ENCODE data around the gene HNF1B. TPM values are rescaled to one million over a fixed set of nuclear protein-coding genes. Genes with fewer than 3 reads are reported as not detected.

HNF1B gene
- polyA plus RNA-seq, 1 of the 3 experiments (the other 2 are of a cell fraction): not detected

DNA sequence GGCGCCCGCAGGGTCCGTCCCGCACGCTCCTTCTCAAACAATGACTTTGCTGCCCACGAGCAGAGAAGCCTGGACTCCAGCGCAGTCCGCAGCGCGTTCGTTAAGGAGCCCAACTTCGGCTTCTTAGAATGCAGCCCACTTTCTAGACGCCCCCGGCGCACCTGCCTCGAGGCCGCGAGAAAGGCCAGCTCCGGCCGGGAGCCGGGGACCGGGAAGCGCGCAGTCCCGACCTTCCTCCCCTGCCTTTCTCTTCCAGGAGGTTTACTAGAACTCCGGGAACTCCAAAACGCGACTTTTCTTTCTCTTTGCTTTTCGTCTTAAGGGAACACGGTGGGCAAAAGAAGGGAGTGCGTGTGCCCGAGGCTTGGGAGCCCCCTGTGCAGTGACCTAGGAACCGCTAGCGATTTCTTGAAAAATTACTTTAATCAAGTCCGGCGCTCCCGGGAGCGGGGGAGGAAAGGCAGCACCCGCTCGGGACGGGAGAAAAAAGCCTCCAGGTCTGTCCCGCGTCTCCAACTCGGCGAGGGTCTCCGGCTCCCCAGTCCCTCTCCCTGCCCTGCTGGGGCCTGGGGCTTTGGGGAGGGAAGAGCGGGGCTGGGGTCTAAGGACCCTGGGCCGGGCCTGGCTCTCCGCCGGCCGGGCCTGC, 2.6 kb downstream of the HNF1B start:
- H3K9me3 ChIP-seq: no peaks in the 10 kb centered on the region
- H4K20me1 ChIP-seq (ENCODE audit: insufficient read depth): no peaks in the 10 kb centered on the region
- H3F3A ChIP-seq (replicated peaks; ENCODE audit: insufficient read depth): no peaks in the 10 kb centered on the region
- DNase-seq: peak; percentile 62
- no peak overlapping the region for H3K27ac ChIP-seq (ENCODE audit: low read depth in 2 of 2, low read length in 1 of 2)
- no peaks in the 10 kb centered on the region for H3K79me2 ChIP-seq (ENCODE audit: insufficient read depth)
- WGBS (ENCODE audit: low lambda C conversion rate): 3% methylated on average over 20 of the region's 51 CpGs
- H3K4me1 ChIP-seq (ENCODE audit: control insufficient read depth in 1 of 2, insufficient read depth in 2 of 2, low read depth in 1 of 2, low read length in 1 of 2): peaks cover 0 to 6% of the 10 kb centered on the region in 2 experiments; a peak in 1 of 4 replicates
- H3K4me3 ChIP-seq (ENCODE audit: low read depth in 2 of 2, low read length in 1 of 2): peak overlapping the region; percentile 23 to 63; a peak in 3 of 4 replicates
- no peak overlapping the region; the same call in 1 of the 2 replicates for H3K9ac ChIP-seq
- H3K9me2 ChIP-seq: no peaks in the 10 kb centered on the region
- no peaks in the 10 kb centered on the region for H3K36me3 ChIP-seq (replicated peaks in 1 of 2; ENCODE audit: control insufficient read depth in 1 of 2, insufficient read depth in 2 of 2, low read length in 1 of 2)
- peaks cover 63% of the 10 kb centered on the region for H3K27me3 ChIP-seq (ENCODE audit: insufficient read depth)
- ChIA-PET CTCF (interaction anchor here (0.6 to 0.9 kb wide), 2 partner anchors 16 to 61 kb away, joined by 3 to 4 read pairs; no protein-coding TSS in a partner anchor), POLR2A (no interaction called here)
- TF ChIP-seq, protein P1, sequence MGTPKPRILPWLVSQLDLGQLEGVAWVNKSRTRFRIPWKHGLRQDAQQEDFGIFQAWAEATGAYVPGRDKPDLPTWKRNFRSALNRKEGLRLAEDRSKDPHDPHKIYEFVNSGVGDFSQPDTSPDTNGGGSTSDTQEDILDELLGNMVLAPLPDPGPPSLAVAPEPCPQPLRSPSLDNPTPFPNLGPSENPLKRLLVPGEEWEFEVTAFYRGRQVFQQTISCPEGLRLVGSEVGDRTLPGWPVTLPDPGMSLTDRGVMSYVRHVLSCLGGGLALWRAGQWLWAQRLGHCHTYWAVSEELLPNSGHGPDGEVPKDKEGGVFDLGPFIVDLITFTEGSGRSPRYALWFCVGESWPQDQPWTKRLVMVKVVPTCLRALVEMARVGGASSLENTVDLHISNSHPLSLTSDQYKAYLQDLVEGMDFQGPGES (IDR thresholded peaks at IDR 0.05; ENCODE audit: low read depth, low read length): no peak
- TF ChIP-seq EZH2phosphoT487 (IDR thresholded peaks at IDR 0.05; ENCODE audit: borderline replicate concordance, low read depth): peak; percentile 49; the same call in 1 of the 2 replicates
- H3K4me2 ChIP-seq: peak overlapping the region; percentile 87
- peak overlapping the region; percentile 85 for H2AFZ ChIP-seq (ENCODE audit: low read depth)

DNA sequence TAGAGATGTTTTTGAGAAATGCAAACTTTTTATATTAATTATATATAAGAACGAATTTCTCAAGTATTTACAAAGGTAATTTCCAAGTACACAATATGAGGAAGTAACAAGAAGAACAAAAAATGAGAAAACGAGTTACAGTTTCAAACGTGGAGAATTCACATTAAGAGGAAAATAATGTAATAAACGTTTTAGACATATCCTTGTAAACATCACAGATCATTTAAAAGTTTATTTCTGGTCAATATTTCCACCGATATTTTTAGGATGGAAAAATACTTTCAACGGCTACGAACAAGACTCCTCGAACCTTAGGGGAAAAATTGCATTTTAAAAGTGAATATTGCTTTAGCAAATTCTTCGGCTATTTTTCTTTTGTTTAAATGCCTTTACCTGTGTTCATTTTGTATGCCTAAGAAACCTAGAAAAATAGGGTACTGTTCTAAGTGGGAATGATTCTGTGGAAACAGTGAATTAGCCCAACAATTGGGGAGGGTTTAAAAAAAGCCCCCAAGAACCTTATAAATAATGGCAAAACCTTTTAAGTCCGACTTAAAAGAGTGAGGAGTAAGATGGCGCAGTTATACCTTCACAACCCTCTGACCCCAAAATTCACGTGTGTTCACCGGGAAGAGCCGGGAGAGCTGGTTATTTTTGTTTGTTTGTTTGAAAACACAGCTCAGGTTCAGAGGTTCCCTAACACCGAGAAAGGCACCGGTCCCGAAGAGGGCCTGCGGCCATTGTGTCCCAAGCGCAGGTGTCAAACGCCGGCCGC, 3.3 kb downstream of the HNF1B start:
- TF ChIP-seq NFIC (IDR thresholded peaks at IDR 0.05; ENCODE audit: borderline replicate concordance) (no peak), FOSL2 (IDR thresholded peaks at IDR 0.05; ENCODE audit: borderline replicate concordance, low read depth) (no peak), TCF12 (IDR thresholded peaks at IDR 0.05) (no peak)
- ChIA-PET POLR2A (interaction anchor here (0.5 kb wide), 1 partner anchor 31 kb away, joined by 6 read pairs; no protein-coding TSS in a partner anchor), CTCF (interaction anchor here (0.6 to 0.9 kb wide), 2 partner anchors 15 to 60 kb away, joined by 3 to 4 read pairs; no protein-coding TSS in a partner anchor)
- Histone ChIP-seq H3K4me1 (ENCODE audit: control insufficient read depth in 1 of 2, insufficient read depth in 2 of 2, low read depth in 1 of 2, low read length in 1 of 2) (peaks cover 0 to 6% of the 10 kb centered on the region in 2 experiments; a peak in 1 of 4 replicates), H3K27me3 (ENCODE audit: insufficient read depth) (peaks cover 59% of the 10 kb centered on the region), H3K4me2 (peak overlapping the region; percentile 87), H3F3A (replicated peaks; ENCODE audit: insufficient read depth) (no peaks in the 10 kb centered on the region), H3K27ac (ENCODE audit: low read depth in 2 of 2, low read length in 1 of 2) (no peak overlapping the region), H3K36me3 (replicated peaks in 1 of 2; ENCODE audit: control insufficient read depth in 1 of 2, insufficient read depth in 2 of 2, low read length in 1 of 2) (no peaks in the 10 kb centered on the region), H3K9ac (no peak overlapping the region), H2AFZ (ENCODE audit: low read depth) (peak overlapping the region; percentile 85), H3K79me2 (ENCODE audit: insufficient read depth) (no peaks in the 10 kb centered on the region), H3K9me2 (no peaks in the 10 kb centered on the region), H3K9me3 (no peaks in the 10 kb centered on the region), H4K20me1 (ENCODE audit: insufficient read depth) (no peaks in the 10 kb centered on the region), H3K4me3 (ENCODE audit: low read depth in 2 of 2, low read length in 1 of 2) (peak overlapping the region; percentile 23 to 63; a peak in 3 of 4 replicates)
- DNase-seq: no peak
- WGBS (ENCODE audit: low lambda C conversion rate): 6% methylated on average over 22 of the region's 22 CpGs

DNA sequence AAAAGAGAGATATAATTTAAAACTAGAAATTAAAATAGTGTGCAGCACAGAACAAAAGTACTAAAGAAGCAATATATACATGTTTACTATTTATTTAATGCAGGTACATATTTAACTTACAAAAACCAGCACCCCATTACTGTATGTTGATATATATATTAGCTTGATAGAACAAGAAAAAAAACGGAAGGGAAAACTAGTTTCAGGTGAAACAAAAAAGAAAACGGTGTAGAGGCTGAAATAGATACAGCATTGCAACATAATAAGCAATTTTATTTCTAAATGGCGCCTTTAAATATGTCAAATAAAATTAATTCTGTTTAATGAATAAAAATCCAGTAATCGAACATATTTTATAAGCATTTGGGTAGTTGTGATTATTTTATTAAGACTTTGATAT, 3.9 kb downstream of the HNF1B start:
- H3K9me3 ChIP-seq: no peaks in the 10 kb centered on the region
- DNase-seq: no peak
- no peaks in the 10 kb centered on the region for H3K79me2 ChIP-seq (ENCODE audit: insufficient read depth)
- H3K27ac ChIP-seq (ENCODE audit: low read depth in 2 of 2, low read length in 1 of 2): no peak overlapping the region
- H3K4me2 ChIP-seq: no peak overlapping the region
- 8% methylated on average over 4 of the region's 4 CpGs for WGBS (ENCODE audit: low lambda C conversion rate)
- no peaks in the 10 kb centered on the region for H3K36me3 ChIP-seq (replicated peaks in 1 of 2; ENCODE audit: control insufficient read depth in 1 of 2, insufficient read depth in 2 of 2, low read length in 1 of 2)
- CTCF ChIA-PET: interaction anchor here (0.6 kb wide), 1 partner anchor 112 kb away, joined by 3 read pairs; no protein-coding TSS in a partner anchor
- no peak for TF ChIP-seq SMC3 (IDR thresholded peaks at IDR 0.05; ENCODE audit: low read depth, low read length)
- peak; percentile 22; the same call in 1 of the 2 replicates for TF ChIP-seq EZH2phosphoT487 (IDR thresholded peaks at IDR 0.05; ENCODE audit: borderline replicate concordance, low read depth)
- TF ChIP-seq, protein P2, sequence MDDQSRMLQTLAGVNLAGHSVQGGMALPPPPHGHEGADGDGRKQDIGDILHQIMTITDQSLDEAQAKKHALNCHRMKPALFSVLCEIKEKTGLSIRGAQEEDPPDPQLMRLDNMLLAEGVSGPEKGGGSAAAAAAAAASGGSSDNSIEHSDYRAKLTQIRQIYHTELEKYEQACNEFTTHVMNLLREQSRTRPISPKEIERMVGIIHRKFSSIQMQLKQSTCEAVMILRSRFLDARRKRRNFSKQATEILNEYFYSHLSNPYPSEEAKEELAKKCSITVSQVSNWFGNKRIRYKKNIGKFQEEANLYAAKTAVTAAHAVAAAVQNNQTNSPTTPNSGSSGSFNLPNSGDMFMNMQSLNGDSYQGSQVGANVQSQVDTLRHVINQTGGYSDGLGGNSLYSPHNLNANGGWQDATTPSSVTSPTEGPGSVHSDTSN (IDR thresholded peaks at IDR 0.05): no peak
- no peaks in the 10 kb centered on the region for H3K9me2 ChIP-seq
- H3K4me1 ChIP-seq (ENCODE audit: control insufficient read depth in 1 of 2, insufficient read depth in 2 of 2, low read depth in 1 of 2, low read length in 1 of 2): peaks cover 0 to 6% of the 10 kb centered on the region in 2 experiments; a peak in 1 of 4 replicates
- no peak overlapping the region for H2AFZ ChIP-seq (ENCODE audit: low read depth)
- POLR2A ChIA-PET: interaction anchor here (0.5 kb wide), 1 partner anchor 32 kb away, joined by 6 read pairs; no protein-coding TSS in a partner anchor
- H3K9ac ChIP-seq: no peak overlapping the region
- peaks cover 53% of the 10 kb centered on the region for H3K27me3 ChIP-seq (ENCODE audit: insufficient read depth)
- no peaks in the 10 kb centered on the region for H4K20me1 ChIP-seq (ENCODE audit: insufficient read depth)
- H3F3A ChIP-seq (replicated peaks; ENCODE audit: insufficient read depth): no peaks in the 10 kb centered on the region
- H3K4me3 ChIP-seq (ENCODE audit: low read depth in 2 of 2, low read length in 1 of 2): no peak overlapping the region

Data from SK-N-SH (cell line).